Activated effector memory CD4-positive, alpha-beta T cell treated with Interleukin-2 at 50 U/mL for 16 hours (primary cell): ENCODE results near the gene KRTAP9-8.
"Not testable (repeated sequence)": the region's sequence is repeated elsewhere in the genome, so short reads cannot be mapped to it uniquely, and the experiment has no call there.

Source experiments
- DNase-seq: peaks from one replicate; pipeline ENCODE4 v3.0.0-alpha.2; 2020

The KRTAP9-8 gene

GRCh38 chr17:41237949-41238437 lies at the start of gene KRTAP9-8:
Gene KRTAP9-8, plus strand, starts transcription at chr17:41237999. Its CDS starts 53 bp downstream, at chr17:41238052.
- not testable (repeated sequence) for DNase-seq

- DNase-seq = not testable (repeated sequence)
Measured at GRCh38 chr17:41189837-41190318, 47.9 kb upstream of the KRTAP9-8 start, which contains the start of gene KRTAP9-1. Gene KRTAP9-1, plus strand, starts transcription at chr17:41189887. Its CDS starts 0 bp downstream, at chr17:41189887.

- no peak for DNase-seq
Measured at GRCh38 chr17:41190328-41190727, 47.5 kb upstream of the KRTAP9-8 start.

GRCh38 chr17:41196068-41196467 lies 41.7 kb upstream of the KRTAP9-8 start:
- DNase-seq = no peak

GRCh38 chr17:41199421-41200078 lies 38.2 kb upstream of the KRTAP9-8 start:
- DNase-seq = no peak

- no peak for DNase-seq
Measured at GRCh38 chr17:41211845-41212466, 25.8 kb upstream of the KRTAP9-8 start.

GRCh38 chr17:41212524-41213169 lies 25.2 kb upstream of the KRTAP9-8 start:
- DNase-seq = no peak

GRCh38 chr17:41215681-41216080 lies 22.1 kb upstream of the KRTAP9-8 start:
- DNase-seq = no peak

GRCh38 chr17:41223821-41224220 lies 14.0 kb upstream of the KRTAP9-8 start:
- DNase-seq = no peak

- DNase-seq = no peak
Measured at GRCh38 chr17:41226051-41226450, 11.7 kb upstream of the KRTAP9-8 start.

GRCh38 chr17:41226598-41227095 lies 11.2 kb upstream of the KRTAP9-8 start, which contains the start of gene KRTAP9-2:
Gene KRTAP9-2, plus strand, starts transcription at chr17:41226648. Its CDS starts 7 bp downstream, at chr17:41226655.
- DNase-seq = not testable (repeated sequence)

- DNase-seq = no peak
Measured at GRCh38 chr17:41230094-41230493, 7.7 kb upstream of the KRTAP9-8 start.

GRCh38 chr17:41231731-41232130 lies 6.1 kb upstream of the KRTAP9-8 start:
- no peak for DNase-seq

- not testable (repeated sequence) for DNase-seq
Measured at GRCh38 chr17:41232399-41233105, 5.2 kb upstream of the KRTAP9-8 start, which contains the start of gene KRTAP9-3. Gene KRTAP9-3, plus strand, starts transcription at chr17:41232449. Its CDS starts 53 bp downstream, at chr17:41232502.

GRCh38 chr17:41237116-41237515 lies 683 bp upstream of the KRTAP9-8 start:
- DNase-seq = not testable (repeated sequence)

- not testable (repeated sequence) for DNase-seq
Measured at GRCh38 chr17:41246995-41247787, 9.4 kb downstream of the KRTAP9-8 start.

- DNase-seq = not testable (repeated sequence)
Measured at GRCh38 chr17:41249637-41250240, 11.9 kb downstream of the KRTAP9-8 start, which contains the start of gene KRTAP9-4. Gene KRTAP9-4, plus strand, starts transcription at chr17:41249687. Its CDS starts 34 bp downstream, at chr17:41249721.

GRCh38 chr17:41251261-41251660 lies 13.5 kb downstream of the KRTAP9-8 start:
- DNase-seq = no peak

GRCh38 chr17:41254861-41255260 lies 17.1 kb downstream of the KRTAP9-8 start:
- DNase-seq = no peak

GRCh38 chr17:41255381-41256290 lies 17.8 kb downstream of the KRTAP9-8 start, which contains the start of gene KRTAP9-9:
Gene KRTAP9-9, plus strand, starts transcription at chr17:41255384.
- not testable (repeated sequence) for DNase-seq
